Nephron progenitor cell (in vitro differentiated cells): ENCODE measurements around the gene ZNRF3.
A peak's percentile ranks its signal among the peaks of the same experiment; 100 is the strongest.

Experiments
- DNase-seq: peaks from one replicate; pipeline ENCODE4 v3.0.0; 2021
- H3K27ac Mint-ChIP-seq: 2 replicates; pipeline ENCODE4 v1.8.0; 2021; ENCODE audit warnings: mild to moderate bottlenecking, moderate library complexity, mixed read lengths
- H3K27me3 Mint-ChIP-seq: 2 replicates; pipeline ENCODE4 v1.8.0; 2021; ENCODE audit warnings: mild to moderate bottlenecking, low read depth, mixed read lengths; ENCODE audit not compliant: poor library complexity
- H3K36me3 Mint-ChIP-seq: 2 replicates; pipeline ENCODE4 v1.8.0; 2021; ENCODE audit warnings: low read depth, mixed read lengths
- H3K4me1 Mint-ChIP-seq: 2 replicates; pipeline ENCODE4 v1.8.0; 2021; ENCODE audit warnings: mixed read lengths
- H3K4me3 Mint-ChIP-seq: 2 replicates; pipeline ENCODE4 v1.8.0; 2021; ENCODE audit warnings: mild to moderate bottlenecking, moderate library complexity, mixed read lengths
- H3K9me3 Mint-ChIP-seq: 2 replicates; pipeline ENCODE4 v1.8.0; 2021; ENCODE audit warnings: mild to moderate bottlenecking, moderate library complexity, mixed read lengths
- TF ChIP-seq, protein P1 (sequence below): fragments of 200-600 bp; sonication (generic); IDR thresholded peaks from 2 replicates; pipeline ENCODE4 v1.5.0; 2021; ENCODE audit warnings: antibody characterized with exemption

ZNRF3 gene

DNA sequence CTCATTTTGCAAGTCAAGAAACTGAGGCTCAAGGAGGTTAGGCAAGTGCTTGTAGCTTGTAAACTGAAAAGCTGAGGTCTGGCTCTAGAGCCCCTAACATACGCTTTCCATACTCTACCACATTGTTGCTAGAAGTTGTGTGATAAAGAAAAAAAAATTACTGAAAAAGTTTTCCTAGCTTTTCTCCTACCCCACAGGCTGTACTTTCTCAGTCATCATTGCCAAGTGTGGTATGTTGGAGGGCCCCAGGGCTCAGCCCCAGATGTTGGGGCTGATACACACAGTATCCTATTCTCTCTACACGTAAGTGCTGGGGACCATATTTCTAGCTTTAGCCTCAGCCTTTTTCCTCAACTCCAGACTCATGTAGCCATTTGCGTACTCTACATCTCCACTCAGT, 205.4 kb downstream of the ZNRF3 start:
- DNase-seq, result no peak
- no peaks in the 10 kb centered on the region for H3K9me3 Mint-ChIP-seq
- H3K4me1 Mint-ChIP-seq, result peaks cover 41% of the 10 kb centered on the region
- peaks cover under 1% of the 10 kb centered on the region for H3K36me3 Mint-ChIP-seq
- TF ChIP-seq, protein P1, sequence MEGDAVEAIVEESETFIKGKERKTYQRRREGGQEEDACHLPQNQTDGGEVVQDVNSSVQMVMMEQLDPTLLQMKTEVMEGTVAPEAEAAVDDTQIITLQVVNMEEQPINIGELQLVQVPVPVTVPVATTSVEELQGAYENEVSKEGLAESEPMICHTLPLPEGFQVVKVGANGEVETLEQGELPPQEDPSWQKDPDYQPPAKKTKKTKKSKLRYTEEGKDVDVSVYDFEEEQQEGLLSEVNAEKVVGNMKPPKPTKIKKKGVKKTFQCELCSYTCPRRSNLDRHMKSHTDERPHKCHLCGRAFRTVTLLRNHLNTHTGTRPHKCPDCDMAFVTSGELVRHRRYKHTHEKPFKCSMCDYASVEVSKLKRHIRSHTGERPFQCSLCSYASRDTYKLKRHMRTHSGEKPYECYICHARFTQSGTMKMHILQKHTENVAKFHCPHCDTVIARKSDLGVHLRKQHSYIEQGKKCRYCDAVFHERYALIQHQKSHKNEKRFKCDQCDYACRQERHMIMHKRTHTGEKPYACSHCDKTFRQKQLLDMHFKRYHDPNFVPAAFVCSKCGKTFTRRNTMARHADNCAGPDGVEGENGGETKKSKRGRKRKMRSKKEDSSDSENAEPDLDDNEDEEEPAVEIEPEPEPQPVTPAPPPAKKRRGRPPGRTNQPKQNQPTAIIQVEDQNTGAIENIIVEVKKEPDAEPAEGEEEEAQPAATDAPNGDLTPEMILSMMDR, result no peak
- peaks cover 2% of the 10 kb centered on the region for H3K27me3 Mint-ChIP-seq
- no peak overlapping the region for H3K4me3 Mint-ChIP-seq
- no peak overlapping the region for H3K27ac Mint-ChIP-seq

DNA sequence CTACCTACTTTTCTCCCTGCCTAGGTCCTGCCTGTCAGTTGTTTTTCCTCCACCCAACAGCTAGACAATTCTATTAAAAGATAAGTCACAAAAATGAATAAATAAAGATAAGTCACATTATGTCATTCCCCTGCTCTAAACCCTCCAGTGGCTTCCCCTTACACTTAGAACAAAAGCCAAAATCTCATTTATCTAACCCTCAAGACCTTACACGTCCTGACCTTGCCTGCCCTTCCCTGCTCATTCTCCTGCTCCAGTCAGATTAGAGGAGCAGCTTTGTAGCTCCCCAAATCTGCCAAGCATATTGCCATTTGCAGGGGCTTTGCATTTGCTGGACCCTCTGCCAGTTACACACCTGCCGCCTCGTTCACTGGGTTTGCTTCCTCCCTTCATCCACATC, 206.1 kb downstream of the ZNRF3 start:
- no peak for DNase-seq
- Mint-ChIP-seq H3K4me1 (peaks cover 41% of the 10 kb centered on the region), H3K36me3 (peaks cover 8% of the 10 kb centered on the region), H3K27me3 (peaks cover 2% of the 10 kb centered on the region), H3K27ac (no peak overlapping the region), H3K4me3 (no peak overlapping the region), H3K9me3 (no peaks in the 10 kb centered on the region)
- TF ChIP-seq, protein P1, result no peak

DNA sequence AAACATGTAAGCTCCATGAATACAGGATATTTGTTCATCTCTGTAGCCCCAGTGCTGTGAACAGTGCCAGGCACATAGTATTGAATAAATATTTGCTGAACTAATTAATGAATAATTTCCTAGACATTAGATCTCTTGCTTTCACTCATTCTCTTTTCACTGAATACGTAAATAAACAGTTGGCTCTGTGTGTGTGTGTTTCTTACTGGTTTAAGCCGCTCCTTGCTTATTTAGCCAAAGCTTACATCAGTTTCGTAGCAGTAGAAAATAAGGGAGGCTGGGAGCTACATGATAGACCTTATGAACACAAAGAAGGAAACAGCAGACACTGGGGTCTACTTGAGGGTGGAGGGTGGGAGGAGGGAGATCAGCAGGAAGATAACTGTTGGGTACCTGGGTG, 206.7 kb downstream of the ZNRF3 start:
- TF ChIP-seq, protein P1, result no peak
- peak overlapping the region; percentile 20 for H3K27ac Mint-ChIP-seq
- DNase-seq, result no peak
- no peaks in the 10 kb centered on the region for H3K9me3 Mint-ChIP-seq
- H3K36me3 Mint-ChIP-seq, result peaks cover 13% of the 10 kb centered on the region
- peaks cover 44% of the 10 kb centered on the region for H3K4me1 Mint-ChIP-seq
- H3K27me3 Mint-ChIP-seq, result peaks cover 2% of the 10 kb centered on the region
- H3K4me3 Mint-ChIP-seq, result no peak overlapping the region

DNA sequence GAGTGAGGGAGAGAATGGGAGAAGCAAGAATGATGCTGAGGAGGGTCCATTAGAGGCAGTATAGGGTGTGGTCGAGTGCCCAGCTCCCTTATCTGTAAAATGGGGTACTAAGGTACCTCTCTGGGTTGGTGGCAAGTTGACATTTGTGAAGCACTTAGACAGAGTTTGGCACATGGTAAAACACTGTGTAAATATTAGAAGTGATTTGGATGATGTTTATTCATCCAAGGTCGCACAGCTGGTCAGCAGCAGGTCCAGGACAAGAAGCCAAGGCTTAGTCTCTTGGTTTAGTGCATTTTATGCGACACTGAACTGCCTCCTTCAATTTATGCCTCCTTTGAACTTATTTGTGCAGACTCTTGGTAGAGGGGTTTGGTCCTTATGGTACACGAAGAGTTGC, 208.9 kb downstream of the ZNRF3 start:
- peaks cover 2% of the 10 kb centered on the region for H3K27me3 Mint-ChIP-seq
- TF ChIP-seq, protein P1, result no peak
- no peak overlapping the region for H3K4me3 Mint-ChIP-seq
- no peak for DNase-seq
- no peak overlapping the region for H3K27ac Mint-ChIP-seq
- no peaks in the 10 kb centered on the region for H3K9me3 Mint-ChIP-seq
- peaks cover 66% of the 10 kb centered on the region for H3K4me1 Mint-ChIP-seq
- peaks cover 22% of the 10 kb centered on the region for H3K36me3 Mint-ChIP-seq

DNA sequence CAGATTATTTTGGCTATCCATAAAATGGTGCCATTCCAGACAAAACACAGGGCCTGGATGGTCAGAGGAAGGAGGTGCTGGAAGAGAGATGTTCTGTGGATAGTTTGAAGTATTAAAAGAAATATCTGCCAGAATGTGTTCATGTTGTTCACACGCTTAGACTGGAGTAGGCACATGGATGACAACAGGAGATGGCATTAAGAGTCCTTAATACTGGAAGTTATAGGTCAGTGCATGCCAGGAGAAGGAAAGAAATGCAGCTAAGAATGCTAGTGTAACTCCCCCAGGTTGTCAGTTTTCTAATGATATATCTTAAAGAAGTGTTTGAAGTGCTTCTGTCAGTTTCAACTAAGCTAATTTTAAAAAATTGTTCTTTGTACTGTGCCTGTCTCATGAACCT, 209.7 kb downstream of the ZNRF3 start:
- Mint-ChIP-seq H3K27ac (no peak overlapping the region), H3K4me3 (no peak overlapping the region), H3K4me1 (peaks cover 73% of the 10 kb centered on the region), H3K27me3 (peaks cover 2% of the 10 kb centered on the region), H3K9me3 (no peaks in the 10 kb centered on the region), H3K36me3 (peaks cover 22% of the 10 kb centered on the region)
- TF ChIP-seq, protein P1, result no peak
- no peak for DNase-seq

DNA sequence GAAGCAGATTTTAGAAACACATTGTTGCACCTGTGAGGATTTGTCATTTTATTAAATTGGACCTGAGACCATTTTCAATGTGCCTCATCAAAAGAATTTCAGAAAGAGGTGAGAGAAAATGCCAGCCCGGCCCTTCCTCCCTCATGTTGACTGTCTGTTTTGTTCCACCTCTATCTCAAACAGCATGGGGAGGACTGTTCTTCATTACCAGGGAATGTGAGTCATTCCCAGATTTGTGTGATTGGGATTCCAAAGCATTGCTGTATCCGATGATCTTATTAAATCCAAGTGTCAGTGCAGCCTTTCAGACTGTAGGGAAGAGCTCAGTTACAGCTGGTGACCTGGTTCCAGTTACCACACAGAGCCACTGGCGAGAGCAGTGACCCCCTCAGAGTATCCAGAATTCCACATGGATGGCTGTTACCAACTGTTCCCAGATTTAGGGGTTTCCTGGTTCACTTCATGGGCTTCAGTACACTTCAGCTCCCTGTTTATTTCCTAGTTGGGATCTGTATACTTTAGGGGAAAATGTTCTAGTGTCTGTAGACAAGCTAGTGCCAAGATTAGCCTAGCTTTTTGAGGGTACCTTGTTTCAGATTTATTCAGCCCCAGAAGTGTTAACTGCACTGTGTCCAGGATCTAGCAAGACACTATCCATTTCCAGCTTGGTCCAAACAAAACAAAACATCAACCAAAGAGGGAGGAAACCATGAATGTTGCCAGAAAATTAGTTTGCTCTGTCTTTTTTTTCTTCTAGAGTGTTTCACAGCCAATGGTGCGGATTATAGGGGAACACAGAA, 210.3 kb downstream of the ZNRF3 start:
- no peaks in the 10 kb centered on the region for H3K9me3 Mint-ChIP-seq
- peaks cover 22% of the 10 kb centered on the region for H3K36me3 Mint-ChIP-seq
- H3K27me3 Mint-ChIP-seq, result peaks cover 2% of the 10 kb centered on the region
- H3K4me1 Mint-ChIP-seq, result peaks cover 78% of the 10 kb centered on the region
- peak overlapping the region; percentile 76 for H3K27ac Mint-ChIP-seq
- DNase-seq, result no peak
- TF ChIP-seq, protein P1, result no peak
- H3K4me3 Mint-ChIP-seq, result no peak overlapping the region
